Brain pericyte (primary cell): ENCODE measurements around the gene MBD6.

Experiments used
- DNase-seq: peaks from one replicate; pipeline ENCODE4 v3.0.0-alpha.2; 2012; ENCODE audit warnings: low read depth, low spot score

MBD6 gene

DNA sequence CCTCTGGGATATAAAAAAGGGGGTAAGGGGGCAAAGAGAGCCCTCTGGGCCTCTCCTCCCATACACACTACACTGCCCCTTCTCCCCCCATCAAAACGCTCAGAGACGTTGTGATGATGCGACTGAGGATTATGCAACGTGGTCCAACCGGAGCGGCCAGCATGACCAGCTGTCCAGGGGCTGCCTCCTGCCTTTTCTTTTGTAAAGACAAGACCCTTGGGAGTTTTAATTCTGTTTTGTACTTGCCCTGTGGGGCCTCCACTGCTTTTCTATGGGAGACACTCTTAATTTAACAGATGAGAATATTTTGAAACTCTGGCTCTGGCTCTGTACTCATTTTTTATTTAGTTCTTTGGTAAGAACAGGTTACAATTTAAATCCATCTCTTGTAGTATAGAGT is 7.2 kb downstream of the MBD6 start:
- no peak for DNase-seq

DNA sequence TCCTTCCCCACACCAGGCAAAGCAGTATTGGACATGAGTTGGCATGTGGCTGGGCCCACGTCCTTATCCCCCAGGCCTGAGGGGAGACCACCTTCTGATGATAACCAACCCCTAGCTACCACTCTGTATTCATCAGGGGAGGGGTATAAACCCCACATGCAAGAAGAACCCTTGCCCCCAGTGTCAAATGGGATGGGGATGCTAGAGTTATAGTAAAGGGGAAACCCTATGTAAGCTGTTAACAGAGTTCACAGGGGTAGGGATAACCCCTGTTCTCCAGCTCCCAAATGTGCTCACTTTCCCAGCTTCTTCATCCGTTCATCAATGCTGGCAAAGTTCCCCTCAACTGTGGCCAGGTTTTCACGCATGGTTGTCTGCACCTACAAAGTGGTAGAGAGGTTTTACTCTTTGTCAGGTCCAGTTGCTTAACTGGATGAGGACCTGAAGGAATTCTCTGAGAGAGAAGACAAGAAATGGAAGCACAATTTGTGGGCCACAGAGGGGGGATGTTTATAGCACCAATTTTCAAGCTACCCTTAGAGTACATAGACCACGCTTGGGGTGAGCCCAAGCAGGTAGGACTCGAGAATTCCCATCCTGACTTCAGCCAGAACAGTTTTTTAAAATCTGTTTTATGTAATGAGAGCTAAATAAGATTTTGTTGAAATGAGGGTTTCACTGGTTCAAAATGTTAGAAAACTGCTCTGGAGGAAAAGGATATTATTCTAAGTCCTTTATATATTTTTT is 7.9 kb downstream of the MBD6 start:
- DNase-seq: no peak

DNA sequence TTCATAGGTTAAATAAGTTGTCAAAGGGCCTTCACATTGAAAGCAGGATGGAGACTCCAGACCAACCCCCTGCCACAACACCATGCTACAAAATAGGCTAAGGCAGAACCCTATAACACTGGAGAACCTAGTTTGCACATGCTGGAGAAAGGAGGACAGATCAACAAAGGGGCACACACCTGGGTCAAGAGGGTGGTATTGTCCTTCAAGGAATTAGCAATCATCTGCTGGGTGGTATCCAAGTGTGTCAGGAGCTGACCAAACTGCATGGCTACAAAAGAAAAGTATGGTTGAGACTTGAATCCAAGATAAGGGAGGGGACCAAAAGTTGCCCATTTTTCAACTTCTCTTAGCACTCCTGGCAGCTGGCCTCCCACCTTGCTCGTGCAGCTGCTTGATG is 9.2 kb downstream of the MBD6 start:
- no peak for DNase-seq

DNA sequence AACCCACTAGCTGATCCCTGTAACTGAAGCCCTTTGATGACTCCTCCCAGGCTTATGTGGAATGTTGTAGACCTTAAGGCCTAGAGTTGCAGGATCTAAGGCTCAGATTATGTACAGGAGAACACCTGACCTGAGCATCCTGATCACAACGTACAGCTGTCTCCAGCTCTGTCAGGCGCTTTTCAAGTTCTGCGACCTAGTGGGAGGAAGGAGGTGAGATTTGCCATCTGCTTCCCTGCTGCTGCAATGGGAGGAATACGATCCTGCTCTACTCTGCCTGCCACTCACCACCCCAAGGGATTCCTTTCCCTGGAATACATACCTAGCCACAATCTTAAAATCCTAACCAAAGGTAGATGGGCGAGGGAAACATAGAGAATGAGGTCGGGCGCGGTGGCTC is 10.5 kb downstream of the MBD6 start:
- no peak for DNase-seq

DNA sequence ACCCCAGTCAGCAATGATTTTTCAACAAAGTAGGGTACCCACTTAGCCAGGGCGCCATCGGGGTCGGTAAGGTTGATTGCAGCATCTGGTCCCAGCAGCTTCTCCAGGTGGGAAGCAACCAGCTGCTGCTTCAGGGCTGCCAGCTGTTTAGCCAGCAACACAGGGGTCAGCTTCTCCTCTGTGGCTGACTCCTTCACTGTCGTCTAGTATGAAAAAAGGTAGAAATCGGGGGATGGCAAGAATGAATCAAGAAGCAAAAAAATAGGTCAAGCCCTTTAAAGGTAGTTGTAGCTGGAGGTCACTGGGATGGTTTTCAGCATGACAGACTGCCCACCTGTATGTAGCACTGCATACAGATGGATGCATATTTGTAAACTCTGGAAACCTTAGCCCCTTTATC is 11.6 kb downstream of the MBD6 start:
- DNase-seq: no peak

- no peak for DNase-seq
Measured at GRCh38 chr12:57534991-57535543, 12.4 kb downstream of the MBD6 start.

- no peak for DNase-seq
Measured at GRCh38 chr12:57535764-57536596, 13.4 kb downstream of the MBD6 start.

DNA sequence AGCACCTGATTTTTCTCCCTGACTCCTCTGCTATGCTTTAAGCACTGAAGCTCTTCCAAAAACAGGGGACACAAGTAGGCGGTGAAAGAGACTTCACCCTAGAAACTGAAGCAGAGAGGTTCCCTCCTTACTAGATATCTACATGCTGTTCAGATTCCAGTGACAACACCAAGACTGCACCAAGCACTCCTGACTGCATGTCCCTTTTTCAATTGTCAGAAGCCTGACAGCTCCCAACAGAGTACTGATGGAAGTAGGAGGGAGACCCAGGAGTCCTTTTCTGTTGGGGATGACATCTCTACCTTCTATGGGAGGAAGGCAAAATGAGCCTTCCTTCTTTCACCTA is 13.9 kb downstream of the MBD6 start:
- DNase-seq: no peak

- DNase-seq: no peak
Measured at GRCh38 chr12:57539134-57539768, 16.6 kb downstream of the MBD6 start.

GRCh38 chr12:57541001-57541400 is 18.4 kb downstream of the MBD6 start:
- DNase-seq: no peak

DNA sequence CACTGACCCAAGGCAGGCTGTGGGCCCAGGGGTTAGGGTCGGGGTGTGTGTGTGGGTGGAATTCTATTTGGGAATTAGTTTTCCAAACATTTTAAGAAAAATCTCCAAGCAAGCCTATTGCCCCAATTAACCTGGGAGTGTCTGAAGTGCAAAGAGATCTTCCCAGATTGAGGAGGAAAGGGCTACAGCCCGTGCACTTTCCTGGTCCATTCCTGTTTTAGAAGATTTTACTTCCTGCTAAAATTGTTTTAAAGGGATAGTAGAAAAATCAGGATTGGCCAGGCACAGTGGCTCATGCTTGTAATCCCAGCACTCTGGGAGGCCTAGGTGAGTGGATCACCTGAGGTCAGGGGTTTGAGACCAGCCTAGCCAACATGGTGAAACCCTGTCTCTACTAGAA is 19.1 kb downstream of the MBD6 start:
- no peak for DNase-seq

GRCh38 chr12:57543581-57543980 is 21.0 kb downstream of the MBD6 start:
- DNase-seq: no peak

GRCh38 chr12:57545809-57546437 is 23.3 kb downstream of the MBD6 start:
- no peak for DNase-seq

DNA sequence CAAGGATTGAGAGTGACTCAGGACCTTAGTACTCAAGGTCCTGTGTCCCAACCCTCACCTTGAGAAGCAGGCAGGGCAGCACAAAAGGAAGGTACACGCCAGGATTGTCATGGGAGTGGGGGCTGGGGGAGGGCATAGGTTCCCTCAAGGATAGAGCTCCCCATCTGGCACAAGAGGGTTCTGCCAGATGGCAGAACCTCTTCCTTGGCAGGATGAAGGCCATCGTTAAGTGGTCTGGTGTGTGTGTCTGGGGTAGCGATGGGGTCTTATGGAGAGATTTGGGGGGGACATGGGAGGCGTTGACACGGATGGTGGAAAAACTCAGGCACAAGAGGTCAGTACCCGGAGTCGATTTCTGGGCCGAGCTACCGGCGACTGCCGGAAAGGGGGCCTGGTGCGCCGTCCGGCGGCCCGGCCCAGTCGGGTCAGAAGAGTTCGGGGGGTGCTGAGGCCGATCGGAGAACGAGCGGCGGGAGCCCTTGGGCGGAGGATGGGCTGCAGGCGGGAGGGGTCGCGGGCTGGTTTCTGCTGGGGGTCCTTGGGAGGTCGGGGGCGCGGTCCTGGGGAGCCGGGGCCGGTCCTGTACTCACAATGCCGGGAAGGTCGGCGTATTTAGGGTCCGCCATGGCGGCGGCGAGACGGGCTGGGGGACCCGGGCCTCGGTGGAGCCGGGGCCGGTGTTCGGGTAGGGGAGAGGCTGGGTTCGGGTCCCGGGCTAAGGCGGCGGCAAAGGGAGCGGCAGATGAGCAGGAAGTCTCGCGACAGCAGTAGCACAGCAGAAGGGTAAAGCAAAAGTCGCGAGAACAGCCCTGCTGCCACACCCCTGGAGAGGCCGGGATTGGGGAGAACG is 24.0 kb downstream of the MBD6 start, which contains the start of gene DCTN2:
Gene DCTN2 (minus strand): TSS at position 755 of the 850 bp plus-strand sequence. CDS start 129 bp downstream, at position 626.
- DNase-seq: peak; percentile 83

DNA sequence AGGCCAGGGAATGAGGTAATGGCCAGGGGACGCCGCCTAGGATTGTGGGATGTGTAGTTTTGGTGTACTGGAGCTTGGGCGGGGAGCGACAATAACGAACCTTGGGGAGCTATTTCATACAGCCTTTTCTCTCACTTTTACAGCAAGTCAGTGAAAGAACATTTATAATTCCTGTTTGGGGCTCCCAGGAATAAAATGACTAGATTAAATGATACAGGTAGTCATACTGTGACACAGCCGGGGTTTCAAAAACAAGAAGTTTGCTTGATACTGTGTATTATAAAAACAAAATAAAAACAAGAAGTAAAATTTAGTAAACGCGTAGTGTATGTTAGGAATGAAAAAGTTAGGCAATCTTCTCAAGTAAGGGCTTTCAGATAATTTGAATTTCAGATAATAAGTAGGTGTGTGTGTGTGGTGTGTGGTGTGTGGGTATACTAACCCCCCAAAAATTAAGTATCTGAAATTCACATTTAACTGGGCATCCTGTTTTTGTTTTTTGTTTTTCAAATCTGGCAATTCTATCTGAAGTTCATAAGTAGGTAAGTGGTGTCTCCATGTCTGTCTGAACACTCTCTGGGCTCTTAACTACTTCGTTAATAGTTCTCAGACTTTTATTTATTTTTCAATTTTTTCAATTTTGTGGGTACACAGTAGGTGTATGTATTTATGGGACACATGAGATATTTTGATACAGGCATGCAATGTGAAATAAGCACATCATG is 24.8 kb downstream of the MBD6 start:
- no peak for DNase-seq

DNA sequence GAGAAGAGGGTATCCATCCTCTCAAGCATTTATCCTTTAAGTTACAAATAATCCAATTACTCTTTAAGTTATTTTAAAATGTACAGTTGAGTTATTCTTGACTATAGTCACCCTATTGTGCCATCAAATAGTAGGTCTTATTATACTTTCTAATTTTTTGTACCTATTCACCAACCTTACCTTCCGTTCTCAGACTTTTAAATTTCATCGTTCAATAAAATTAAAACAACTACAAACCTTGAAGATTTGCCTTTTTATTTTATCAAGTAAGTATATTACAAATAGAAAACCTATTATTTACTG is 25.3 kb downstream of the MBD6 start:
- no peak for DNase-seq

DNA sequence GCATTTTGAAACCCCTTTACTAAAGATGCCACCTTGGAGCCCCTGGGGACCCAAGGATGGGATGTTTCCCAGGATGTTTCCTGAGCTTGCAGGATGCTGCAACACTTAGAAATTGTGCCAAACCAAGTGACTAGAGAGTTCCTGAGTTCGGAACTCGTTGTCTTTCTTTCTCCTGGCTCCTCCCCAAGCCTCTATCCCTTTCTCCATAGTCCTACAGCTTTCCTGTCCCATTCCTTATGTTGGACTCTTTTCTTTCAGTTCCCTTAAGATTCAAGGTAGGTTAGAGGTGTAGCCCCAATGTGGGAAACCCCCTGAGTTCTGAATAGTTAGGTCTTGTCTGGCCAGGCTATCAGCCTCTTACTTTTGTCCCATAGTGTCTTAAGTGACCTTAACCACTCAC is 25.9 kb downstream of the MBD6 start:
- no peak for DNase-seq

- DNase-seq: no peak
Measured at GRCh38 chr12:57549203-57549908, 26.7 kb downstream of the MBD6 start.

- DNase-seq: no peak
Measured at GRCh38 chr12:57549909-57550640, 27.5 kb downstream of the MBD6 start, which contains the start of gene KIF5A. Gene KIF5A (plus strand): TSS chr12:57550044. CDS start chr12:57550272, 228 bp downstream.
